GOT3 (cell line): ENCODE data around the gene DGKD.

Source experiments
- DNase-seq: peaks from one replicate; lab custom pipeline; 2025; ENCODE audit warnings: mixed read lengths; lab: John Stamatoyannopoulos, UW

DGKD gene

DNA sequence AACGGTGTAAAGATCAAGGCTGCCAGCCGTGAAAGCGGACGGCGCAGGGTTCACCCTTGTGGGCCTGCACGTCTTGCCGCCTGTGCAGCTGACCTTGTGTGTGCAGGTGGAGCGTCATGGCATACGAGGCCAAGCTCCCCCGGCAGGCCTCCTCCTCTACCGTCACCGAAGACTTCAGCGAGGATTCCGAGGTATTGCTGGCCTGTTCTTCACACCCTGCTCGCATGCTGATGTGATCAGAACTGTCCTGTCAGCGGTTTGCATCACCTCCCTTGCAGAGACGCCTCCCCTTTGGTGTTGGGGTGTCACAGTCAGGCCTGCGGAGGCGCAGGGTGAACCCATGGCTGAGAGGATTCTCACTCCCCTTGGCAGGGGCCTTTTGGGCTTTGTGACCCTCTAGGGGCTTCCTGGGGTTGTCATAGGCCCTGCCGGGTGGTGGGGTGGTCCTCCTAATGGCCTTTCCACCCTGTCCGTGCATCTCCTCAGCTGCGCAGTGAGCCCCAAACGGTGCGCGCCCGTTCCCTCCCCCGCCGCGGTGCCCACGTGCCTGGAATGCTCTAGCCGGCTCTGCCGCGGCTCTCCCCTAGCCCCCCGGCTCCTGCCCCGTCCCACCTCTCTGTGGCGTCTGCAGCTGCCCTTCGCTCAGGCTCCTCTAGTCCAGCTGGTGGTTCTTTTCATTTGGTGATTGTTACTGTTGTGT is 92.5 kb downstream of the DGKD start:
- no peak for DNase-seq

DNA sequence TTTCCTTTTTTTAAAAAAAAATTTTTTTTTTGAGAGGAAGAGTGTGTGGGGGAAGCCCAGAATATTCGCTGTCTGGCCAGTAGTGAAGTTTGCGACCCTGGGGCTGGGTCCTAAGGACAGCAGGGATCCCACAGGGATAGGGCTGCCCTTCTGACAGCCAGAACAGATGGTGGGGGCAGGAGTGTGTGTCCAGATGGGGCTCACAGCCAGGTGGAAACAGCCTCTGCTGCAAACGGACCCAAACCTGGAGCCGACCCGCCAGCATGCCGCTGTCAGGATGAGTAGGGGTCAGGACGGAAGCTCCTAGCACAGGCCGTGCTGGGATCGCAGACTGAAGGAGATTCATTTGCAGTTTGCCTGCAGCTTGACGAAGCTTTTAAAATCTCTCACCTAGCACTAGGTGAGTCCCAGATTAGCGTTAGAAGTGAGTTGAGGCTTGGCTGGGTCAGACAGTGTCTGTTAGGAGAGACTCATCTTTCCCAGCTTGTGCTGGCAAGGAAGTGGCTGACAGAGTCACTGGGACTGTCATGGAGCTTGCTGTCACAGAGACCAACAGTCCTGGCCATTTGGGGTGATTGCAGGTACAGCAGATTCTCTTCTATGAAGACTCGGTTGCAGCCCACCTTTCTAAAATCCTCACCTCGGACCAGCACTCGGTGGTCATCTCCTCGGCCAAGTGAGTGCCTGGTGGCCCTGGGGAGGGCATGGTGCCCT is 93.4 kb downstream of the DGKD start:
- no peak for DNase-seq

DNA sequence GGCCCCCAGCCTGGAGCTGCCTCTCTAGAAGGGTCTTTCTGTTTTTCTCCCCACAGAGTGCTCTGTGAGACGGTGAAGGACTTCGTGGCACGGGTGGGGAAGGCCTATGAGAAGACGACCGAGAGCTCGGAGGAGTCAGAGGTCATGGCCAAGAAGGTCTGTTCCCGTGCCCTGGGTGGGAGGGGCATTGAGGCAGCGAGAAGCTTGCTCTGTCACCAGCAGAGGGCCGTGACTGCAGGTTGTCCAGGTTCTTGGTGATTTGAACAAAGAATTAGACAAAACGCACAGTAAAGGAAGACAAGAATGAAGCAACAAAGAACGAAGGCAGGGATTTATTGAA is 93.9 kb downstream of the DGKD start:
- DNase-seq: no peak

DNA sequence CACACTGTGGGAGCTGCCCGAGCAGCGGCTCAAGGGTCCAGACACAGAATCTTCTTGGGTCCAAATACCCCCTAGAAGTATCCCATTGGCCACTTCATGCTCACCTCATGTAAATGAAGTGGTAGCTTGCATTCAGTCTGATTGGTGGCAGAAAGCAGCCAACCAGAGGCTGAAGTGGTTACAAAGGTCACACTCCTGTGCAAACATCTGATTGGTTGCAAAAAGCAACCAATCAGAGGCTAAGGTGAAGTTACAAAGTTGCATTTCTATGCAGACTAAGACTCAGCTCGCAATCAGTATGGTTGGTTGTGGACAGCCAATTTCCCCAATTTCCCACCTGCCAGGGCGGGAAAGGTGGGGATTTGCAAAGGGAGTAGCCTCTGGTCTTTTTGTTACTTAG is 94.3 kb downstream of the DGKD start:
- no peak for DNase-seq

DNA sequence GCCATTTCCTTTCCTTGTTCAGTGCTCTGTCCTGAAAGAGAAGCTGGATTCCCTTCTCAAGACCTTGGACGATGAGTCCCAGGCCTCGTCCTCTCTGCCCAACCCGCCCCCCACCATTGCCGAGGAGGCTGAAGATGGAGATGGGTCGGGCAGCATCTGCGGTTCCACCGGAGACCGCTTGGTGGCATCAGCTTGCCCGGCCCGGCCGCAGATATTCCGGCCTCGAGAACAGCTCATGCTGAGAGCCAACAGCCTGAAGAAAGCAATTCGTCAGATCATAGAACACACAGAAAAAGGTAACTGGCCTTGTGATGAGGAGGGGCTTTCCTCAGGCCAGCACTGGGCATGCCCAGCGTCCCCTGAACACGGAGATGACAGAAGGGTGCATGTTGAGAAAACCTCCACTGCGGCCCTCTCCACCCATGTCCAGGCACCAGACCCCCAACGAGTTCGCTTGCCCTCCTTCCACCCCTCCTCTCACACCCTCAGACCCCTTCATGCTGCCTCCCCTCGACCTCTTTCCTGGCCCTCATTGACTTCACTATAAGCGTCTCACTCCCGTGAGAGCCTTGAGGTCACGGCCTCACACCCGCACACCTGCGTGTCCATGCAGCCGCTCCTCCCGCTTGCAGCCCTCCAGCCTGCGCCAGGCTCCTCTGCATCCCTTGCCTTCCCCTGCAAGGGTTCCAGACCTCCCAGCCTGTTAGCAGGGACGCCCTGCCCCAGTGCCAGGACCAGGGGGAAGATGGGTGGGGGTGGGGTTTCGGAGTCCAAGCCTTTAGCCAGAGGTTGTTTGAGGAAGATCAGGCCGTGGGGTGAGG is 95.0 kb downstream of the DGKD start:
- no peak for DNase-seq

DNA sequence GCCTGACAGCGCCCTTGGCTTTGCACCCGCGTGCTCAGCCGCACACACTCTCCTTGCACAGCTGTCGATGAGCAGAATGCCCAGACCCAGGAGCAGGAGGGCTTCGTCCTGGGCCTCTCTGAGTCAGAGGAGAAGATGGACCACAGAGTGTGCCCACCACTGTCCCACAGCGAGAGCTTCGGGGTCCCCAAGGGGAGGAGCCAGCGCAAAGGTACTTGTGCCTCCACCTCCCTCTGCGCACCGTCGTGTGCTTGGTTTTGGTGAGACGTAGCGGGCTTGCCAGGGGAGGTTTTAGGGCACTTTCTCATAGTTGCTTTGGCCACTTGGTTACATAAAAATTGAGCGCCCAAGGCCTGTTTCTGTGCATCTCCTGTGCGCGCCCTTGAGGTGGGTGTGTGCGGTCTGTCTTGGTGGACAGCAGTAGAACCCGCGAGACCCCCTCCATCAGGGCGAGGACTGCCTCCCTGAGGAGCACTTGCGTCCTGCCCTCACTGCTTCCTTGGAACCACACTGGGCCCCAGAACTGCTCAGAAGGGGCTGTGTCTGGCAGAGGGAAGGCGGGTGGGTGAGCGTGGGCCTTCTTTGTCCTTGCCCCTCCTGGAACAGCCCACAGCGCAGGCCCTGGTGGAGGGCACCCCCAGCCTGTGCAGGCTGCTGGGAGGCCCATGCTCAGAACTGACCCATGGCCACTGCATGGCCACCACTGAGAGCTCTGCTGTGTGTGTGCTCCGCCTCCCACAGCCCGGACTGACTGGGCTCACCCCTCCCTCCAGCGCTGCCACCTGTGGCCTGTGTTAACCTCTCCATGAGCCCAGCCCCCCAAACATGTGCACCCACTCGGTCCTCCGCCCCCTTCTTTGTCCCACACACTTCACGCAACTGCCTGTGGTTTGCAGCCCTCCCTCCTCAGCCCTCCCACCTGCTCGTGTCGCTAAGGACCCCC is 95.9 kb downstream of the DGKD start:
- DNase-seq: no peak

DNA sequence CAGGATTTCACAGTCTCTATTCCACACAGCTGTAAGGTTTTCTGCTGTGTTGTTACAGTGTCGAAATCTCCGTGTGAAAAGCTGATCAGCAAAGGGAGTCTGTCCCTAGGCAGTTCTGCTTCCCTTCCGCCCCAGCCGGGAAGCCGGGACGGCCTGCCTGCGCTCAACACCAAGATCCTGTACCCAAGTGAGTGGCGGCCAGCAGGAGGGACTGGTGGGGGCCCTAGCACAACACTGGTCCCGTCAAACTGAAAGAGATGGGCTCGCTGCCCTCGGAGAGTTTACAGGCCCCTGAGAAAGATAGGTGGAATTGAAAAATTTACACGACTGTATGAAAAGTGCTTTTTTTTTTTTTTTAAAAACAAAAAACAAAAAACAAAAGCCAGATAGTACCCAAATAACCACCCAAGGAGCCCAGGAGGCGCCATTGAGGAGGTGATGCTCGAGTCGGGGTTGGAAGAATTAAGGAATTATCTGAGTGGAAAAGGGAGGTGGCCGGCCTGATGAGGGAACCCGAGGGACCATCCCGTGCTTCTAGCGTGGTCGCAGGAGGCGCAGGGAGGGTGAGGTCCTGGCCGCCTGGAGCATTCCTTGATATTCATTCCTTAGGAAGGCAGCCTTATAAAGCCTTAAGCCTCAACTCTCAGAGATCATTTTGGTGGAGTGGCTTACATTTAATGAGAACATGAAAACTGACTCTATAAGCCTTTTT is 96.7 kb downstream of the DGKD start:
- DNase-seq: no peak

DNA sequence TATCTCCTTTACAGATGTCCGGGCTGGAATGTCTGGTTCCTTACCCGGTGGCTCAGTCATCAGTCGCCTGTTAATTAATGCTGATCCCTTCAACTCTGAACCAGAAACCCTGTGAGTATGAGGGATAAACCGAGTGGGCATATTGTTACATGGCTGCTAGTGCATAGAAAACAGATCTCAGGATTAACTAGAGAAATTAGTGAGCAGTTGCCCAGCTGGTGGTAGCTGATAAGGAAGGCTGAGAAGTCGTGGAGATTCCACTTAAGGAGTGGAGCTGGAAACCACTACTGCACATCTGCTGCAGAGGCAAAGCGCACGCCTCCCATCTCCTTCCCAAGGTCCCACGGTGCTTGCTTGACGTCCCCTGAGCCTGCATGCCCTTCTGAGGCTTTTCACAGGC is 97.7 kb downstream of the DGKD start:
- no peak for DNase-seq

DNA sequence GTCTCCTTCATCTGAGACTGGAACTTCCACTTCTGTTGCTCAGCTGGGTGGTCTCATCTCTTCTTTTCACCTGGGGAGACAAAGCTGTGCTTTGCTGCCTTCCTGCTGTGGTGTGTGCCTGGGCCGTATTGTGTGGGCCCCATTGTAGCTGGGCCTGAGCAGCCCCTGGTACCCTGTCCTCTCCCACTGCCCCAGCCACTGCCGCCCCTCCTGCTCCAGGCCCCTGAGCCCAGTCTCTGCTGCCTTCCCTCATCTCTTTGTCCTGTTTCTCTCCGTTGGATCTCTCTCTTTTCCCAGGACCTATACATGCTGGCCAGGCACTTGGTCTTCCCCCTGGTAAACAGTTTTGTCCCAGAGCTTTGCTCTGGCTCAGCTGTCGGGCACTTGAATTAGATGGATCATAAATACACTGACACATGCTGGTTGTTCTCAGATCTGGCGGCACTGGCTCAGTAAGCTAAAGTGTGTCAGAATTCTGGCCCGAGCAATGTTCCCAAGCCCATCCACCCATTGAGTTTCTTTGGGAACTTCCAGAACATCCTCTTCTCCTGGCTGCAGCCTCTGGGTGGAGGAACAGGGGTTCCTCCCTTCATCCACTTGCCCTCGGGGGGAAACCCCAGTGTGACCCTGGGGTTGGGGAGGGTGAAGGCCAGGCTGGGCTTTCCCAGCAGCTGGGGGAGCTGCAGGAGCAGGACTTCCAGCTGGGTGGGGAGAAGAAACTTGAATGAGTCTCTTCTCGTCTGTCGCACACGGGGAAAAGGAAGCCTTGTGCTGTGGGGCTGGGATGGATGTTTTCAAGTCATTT is 99.0 kb downstream of the DGKD start:
- no peak for DNase-seq

DNA sequence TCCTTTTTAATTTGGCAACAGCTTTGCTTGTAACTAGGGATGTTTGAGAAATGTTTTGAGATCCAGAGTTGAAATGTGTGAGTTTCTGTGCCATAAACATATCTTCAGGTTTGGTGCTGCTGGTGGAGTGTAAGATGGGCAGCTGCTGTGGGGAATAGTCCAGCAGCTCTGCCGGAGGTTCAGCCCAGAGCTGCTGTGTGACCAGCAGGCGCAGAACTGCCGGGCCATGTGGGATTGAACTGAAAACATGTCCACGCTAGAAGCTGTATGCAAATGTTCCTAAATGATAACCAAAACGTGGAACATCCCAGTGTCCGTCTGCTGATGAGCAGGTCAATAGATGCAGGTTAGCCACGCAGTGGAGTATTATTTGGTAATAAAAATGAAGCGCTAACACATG is 99.6 kb downstream of the DGKD start:
- DNase-seq: no peak

DNA sequence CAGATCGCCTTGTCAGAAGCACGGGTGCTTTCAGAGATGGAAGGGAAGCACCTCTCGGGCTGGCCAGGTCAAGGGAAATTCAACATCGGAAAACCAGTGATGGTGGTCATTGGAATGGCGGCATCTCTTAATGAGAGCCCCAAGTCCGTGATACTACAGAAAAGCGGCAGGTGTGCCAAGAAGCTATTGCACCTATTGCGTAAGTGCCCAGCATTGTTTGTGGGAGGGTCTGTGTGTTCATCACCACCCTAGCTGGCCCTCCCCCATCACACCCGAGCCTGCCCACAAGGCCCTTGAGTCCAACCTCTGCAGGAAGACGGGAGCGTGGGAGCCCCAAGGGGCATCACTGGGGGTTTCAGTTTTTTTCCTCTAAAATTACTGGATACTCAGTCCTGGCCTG is 100.7 kb downstream of the DGKD start:
- no peak for DNase-seq

DNA sequence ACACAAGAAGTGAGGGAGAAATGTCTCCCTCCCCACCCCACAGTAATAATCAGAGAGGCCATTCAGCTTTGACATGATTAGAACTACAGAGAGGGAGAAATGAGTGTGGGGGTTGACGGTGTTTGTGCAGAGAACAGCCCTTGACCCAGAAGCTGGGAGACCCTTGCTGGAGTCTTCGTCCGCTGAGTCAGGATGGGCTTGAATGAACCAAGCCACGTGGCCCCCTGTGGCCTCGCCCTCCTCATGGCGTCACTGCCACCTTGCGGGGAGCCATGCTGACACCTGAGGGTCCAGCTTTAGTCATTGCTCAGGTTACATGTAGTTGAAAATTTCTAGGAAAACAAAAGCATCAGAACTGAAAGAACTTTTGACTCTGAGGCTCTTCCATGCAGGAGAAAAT is 101.2 kb downstream of the DGKD start:
- DNase-seq: no peak

DNA sequence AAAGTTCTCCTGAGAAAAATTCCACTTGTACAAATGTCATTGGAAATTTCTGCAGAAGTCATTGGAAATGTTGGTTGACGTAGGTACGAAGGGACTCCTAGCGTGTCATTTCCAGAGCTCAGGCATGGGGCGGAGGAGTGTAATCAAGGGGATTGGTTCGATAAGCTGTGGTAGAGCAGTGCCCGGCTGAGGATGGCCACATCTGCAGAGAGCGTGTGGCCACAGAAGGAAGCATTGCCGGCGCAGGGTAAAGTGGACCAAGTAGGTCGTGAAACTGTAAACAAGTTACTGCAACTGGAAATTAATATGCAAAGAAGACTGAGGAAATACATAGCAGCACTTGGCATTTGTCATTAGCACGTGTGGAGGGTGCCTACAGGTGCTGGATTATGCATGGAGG is 101.8 kb downstream of the DGKD start:
- DNase-seq: no peak

DNA sequence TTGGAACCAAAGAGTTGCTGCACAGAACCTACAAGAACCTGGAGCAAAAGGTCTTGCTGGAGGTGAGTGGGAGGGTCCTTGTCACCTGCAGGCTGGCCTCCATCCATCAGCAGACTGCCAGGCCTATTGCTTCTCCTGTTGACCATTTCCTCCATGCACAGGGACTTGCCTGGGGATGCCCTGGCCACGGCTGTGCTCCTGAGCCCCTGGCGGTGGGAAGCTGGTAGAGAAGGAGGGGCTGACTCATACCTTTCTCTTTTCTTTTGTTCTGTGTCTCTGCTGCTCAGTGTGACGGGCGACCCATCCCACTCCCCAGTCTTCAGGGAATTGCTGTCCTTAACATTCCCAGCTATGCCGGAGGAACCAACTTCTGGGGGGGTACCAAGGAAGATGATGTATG is 102.6 kb downstream of the DGKD start:
- DNase-seq: no peak

DNA sequence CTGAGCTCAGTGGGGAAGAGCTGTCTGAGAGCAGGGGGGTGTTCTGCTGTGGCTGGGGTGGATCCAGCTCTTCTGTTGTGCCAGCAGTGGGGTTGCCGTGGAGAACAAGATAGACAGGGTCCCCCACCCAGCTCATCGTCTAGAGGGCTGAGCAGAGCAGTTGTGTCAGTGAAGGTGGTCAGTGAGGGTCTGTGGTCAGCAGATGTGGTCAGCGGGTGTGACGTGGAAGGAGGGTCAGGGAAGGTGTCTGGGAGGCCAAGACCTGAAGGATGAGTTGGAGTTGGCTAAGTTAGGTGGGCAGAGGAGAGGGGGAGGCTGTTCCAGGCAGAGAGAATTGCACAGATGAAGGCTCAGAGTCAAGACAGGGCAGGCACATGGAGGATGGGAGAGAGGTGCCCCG is 103.1 kb downstream of the DGKD start:
- DNase-seq: no peak

DNA sequence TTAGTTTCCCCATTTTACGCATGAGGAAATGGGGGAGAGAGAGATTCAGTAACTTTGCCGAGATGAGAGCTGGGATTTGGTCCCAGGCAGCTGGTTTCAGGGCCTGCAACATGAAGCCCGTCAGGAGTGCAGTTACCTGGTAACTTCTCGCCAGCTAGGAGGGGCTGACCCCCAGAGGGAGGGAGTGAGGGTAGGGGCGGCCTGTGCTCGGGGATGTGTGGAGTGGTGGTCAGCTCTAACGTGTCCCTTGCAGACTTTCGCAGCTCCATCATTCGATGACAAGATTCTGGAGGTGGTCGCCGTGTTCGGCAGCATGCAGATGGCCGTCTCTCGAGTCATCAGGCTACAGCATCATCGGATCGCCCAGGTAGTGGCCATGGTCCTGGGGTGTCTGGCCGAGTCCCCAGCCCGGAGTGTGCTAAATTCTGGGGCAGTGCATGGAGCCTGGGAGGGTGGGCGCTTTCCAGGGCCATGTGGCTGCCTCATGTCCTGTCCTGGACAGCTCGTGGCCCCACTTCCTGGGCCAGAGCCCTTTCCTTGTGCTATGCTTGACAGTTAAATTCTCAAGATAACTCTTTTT is 103.8 kb downstream of the DGKD start:
- no peak for DNase-seq

DNA sequence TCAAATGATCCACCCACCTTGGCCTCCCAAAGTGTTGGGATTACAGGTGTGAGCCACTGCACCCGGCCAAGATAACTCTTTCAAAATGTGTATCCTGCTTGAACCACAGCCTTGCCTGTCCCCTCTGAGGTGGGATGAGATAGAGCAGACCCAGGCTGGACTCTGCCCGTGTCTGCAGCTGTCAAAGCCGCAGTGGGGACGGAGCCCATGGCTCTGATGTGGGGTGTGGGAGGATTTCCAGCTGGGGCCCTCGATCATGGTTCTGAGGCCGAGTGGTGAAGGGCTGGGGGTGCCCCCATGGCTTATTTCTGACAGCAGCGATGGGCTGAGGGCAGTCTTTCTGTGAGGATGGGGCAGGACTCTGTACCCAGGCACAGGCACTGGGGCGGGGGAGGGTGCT is 104.5 kb downstream of the DGKD start:
- no peak for DNase-seq

DNA sequence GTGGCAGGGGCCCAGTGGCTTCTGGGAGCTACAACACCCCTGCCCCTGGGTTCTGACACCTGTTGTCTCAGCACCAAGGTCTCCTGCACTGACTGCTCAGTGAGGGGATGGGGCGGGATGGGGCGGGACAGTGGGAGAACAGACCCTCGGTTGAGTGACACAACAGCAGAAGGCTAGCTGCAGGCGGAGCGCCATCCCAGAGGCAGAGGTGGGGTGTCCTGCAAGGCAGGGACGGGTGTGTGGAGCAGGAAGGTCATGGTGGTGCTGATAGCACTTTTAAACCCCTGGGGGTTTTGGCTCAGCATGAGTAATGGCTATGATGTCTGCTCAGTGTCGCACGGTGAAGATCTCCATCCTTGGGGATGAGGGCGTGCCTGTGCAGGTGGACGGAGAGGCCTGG is 105.1 kb downstream of the DGKD start:
- no peak for DNase-seq

DNA sequence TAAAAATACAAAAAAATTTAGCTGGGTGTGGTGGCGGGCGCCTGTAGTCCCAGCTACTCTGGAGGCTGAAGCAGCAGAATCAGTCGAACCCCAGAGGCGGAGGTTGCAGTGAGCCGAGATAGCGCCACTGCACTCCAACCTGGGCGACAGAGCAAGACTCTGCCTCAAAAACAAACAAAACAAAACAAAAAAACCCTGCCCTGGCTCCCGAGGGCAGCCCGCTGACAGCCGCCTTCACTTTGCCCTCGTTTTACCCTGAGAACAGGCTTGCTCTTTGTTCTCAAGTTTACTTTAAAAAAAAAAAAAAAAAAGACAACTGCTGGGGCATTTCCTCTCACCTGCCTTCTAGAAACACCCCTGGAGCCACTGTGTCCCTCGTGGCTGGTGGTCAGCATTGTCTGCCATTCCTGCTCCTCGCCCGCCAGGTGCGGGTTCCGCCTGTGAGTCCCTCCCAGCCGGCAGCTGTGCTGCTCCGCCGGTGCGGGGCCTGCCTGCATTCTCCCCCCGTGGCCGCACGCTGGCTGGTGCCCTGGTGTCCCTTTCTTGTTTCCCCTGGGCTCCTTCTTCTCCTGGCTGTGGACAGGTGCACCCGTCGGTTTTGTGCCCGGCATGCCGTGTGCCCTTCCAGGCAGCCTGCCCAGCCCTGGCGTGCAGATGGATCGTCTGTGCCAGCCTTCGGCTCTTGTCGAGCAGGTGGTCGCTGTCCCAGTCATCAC is 106.6 kb downstream of the DGKD start:
- no peak for DNase-seq

DNA sequence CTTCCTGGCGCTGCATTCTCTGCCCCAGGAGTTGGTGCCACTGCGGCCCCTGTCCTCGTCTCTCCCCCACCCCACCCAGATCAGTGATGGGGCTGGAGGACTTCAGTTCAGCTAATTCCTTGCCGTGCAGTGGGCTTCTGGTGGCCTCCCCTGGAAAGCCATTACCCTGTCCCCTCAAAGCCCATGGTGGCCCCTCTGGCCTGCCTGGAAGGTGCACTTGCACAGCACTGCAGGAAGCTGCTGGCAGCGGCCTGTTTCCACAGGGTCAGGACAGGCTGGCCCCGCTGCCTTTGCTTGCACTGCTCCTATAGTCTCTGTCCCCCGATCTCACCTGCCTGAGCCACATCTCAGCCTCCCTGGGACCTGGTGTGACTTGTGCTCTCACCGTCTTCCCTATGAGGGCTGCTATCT is 107.2 kb downstream of the DGKD start:
- DNase-seq: no peak
